K562 (cell line): Measurements from ENCODE around the gene ZNF232.
"Not testable (repeated sequence)": the region's sequence is repeated elsewhere in the genome, so short reads cannot be mapped to it uniquely, and the experiment has no call there.

Source experiments
- DNMT1 ChIP-seq: fragments of 450-650 bp; IDR thresholded peaks from 2 replicates; pipeline ENCODE4 v1.6.1; 2016; ENCODE audit warnings: antibody characterized with exemption, mild to moderate bottlenecking
- MAFF ChIP-seq: IDR thresholded peaks from 2 replicates; pipeline ENCODE4 v1.6.1; 2012; ENCODE audit warnings: low read length, improper control_type of control experiment

GRCh38 chr17:5129770-5130169, 18.1 kb upstream of the ZNF232 start:
- TF ChIP-seq MAFF, DNMT1: not testable (repeated sequence)
